Hematopoietic multipotent progenitor cell (in vitro differentiated cells): ENCODE results near the gene FGF4. TPM values are rescaled to one million over a fixed set of nuclear protein-coding genes. Genes with fewer than 3 reads are reported as not detected.

Experiments
- DNase-seq, 3 donors: peaks; one replicate each; pipeline ENCODE4 v3.0.0-alpha.2; 2011 to 2015; ENCODE audit warnings: low read depth in 2 of 3, low spot score in 2 of 3
- total RNA-seq: library from RNA; depleted of rRNA; stranded (reverse); fragments of >200 nt; gene quantifications from one replicate; pipeline ENCODE4 v1.2.3, GENCODE V29; 2012

FGF4 gene, protein sequence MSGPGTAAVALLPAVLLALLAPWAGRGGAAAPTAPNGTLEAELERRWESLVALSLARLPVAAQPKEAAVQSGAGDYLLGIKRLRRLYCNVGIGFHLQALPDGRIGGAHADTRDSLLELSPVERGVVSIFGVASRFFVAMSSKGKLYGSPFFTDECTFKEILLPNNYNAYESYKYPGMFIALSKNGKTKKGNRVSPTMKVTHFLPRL
- not detected for total RNA-seq

- peak in 2 of 3 donors; percentile 37 to 47 for DNase-seq
Observed at GRCh38 chr11:69775163-69775755, at the start of gene FGF4. FGF4 (minus strand) TSS chr11:69775341; CDS start chr11:69775084, 257 bp downstream.

DNA sequence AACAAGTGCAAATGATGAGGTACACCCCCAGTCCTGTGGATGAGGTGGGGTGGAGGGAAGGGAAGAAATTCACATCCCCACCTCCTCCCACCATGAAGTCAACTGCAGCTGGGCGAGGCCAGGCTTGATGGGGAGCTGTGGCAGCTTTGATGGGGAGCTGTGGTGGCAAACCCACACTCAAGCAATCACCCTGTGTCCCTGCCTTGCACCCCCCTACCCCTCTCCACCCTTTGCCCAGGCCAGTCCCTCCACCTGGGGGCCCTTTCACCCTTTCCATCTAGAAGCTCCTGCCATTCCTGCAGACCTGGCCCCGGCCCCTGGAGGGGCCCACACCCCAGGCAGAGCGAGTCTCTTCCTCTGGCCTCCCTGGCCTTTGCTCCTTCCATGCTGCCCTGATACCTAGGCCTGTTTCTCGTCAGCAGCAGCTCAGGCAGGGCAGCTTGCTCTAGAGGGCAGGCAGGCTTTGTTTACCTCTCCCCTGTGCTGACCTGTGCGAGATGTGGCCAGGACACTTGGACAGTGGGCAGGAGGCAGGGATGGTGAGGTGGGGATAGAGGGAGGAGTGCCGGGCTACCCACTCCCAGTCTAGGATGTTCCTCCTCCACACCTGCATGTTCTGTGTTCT is 48.6 kb upstream of the FGF4 start:
- no peak for DNase-seq

DNA sequence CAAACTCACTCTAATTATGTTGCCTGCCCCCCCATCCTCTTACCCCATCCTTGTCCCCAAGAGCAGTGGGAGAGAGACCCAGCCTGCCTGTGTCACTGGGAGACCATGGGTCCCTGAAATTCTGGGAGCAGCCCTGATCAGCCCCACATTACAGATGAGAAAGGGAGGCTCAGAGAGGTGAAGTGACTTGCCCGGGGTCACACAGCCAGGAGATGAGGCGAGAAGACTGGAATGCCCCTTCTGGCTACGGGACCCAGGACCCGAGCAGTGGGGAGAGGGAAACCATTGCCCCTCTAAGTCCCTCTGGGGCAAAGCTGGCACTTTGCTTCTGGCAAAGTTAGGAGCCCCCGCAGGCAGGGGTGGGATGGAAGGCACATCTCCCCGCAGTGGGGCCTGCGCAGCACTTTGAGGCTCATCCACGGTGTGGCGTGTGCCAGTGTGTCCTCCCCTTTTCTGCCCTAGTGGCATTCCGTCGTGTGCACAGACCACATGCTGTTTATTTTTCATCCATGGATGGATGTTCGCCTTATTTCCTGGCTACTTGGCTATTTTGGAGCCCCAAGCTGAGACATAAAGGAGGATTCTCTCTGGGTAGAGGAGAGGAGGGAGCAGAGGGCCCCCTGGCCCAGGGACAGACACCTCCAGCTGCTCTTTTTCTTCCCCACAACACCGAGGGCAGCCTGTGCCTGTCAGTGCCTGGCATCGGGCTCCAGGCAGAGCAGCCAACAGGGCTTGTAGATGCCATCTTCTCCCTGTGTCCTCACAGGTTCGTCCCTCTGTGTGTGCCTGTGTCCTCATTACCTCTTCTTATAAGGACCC is 47.7 kb upstream of the FGF4 start:
- no peak for DNase-seq

DNA sequence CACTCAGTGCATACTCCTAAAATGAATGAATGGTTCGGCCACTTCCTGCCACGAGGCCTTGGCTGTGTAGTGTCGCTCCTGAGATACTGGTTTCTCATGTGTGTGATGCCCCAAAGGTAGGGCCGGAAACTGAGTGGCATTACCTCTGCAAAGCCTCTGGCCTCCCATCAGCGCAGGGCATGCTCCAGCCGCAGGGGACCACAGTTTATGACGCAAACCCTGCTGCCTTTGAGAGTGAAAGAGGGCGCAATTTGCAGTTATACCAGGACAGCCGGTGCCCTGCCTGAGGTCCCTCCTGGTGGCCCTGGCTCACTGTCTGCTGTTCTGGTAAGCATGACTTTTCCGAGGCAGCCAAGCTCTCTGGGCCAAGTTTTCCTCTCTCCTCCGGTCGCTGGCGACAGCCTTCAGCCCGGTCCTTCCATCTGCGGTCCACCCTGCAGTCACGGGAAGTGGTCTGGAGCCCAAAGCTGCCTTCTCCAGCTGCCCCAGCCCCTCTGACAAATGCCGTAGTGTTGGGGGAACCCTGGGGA is 46.4 kb upstream of the FGF4 start:
- no peak for DNase-seq

- no peak for DNase-seq
Observed at GRCh38 chr11:69820441-69820840, 45.3 kb upstream of the FGF4 start.

- DNase-seq = no peak
Observed at GRCh38 chr11:69819541-69820070, 44.5 kb upstream of the FGF4 start.

DNA sequence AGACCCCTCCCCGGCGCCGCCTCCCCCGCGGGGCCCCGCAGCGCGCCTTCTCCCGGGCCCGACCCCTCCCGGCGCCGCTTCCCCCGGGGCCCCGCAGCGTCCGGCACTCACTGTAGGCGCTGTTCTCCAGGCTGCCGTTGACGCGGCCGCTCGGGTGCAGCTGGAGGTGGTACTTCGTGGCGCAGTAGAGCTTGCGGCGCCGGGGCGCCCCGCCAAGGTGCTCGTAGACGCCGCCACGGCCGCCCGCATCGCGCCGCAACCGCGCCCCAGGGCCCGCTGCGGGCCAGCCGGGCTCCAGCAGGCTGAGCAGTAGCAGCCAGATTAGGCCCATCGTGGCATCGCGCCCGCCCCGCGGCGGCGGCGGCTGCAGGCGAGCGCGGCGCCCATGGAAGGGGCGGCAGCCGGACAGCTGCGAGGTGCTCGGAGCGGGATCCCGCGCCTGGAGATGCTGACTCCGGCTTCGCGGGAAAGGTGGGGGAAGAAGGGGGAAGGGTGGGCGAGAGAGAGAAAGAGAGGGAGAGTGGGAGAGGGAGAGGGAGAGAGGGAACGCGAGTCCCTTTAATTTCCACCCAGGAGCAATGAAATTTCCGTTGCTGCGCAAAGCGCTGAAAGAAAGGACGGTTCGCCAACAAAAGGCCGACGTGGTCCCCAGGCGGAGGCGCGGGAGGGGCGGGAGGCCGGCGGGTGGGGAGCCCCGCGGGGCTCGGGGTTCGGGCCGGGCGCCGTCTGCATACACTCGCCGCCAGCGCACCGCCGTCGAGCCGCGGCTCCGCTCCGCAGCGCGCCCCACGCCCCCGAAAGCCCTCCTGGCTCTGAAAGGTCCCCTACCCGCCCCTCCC is 43.7 kb upstream of the FGF4 start, which contains the start of gene FGF3:
Gene FGF3 (minus strand): TSS at position 814 of the 839 bp plus-strand sequence. CDS start 483 bp downstream, at position 331.
- DNase-seq = no peak

- DNase-seq = no peak
Observed at GRCh38 chr11:69818231-69818602, 43.1 kb upstream of the FGF4 start.

GRCh38 chr11:69817265-69818230 is 42.4 kb upstream of the FGF4 start:
- peak in 2 of 3 donors; percentile 15 to 22 for DNase-seq

DNA sequence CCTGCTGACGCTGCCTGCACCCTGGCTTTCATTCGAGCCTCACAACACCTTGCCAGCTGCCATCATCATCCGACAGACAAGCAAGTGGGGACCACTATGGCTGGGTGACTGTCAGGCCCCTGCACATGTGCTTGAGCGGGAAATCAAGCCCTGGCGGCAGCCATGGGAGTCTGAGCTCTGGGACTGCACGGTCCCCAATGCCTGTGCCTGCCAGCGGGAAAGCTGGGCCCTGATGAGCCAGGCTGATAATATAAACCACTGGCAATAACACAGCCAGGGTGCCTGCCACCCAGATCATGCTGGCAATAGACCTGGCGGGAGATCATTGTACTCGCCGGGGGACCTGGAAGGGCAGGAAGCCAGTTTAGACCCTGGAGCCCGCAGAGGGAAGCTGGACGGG is 41.5 kb upstream of the FGF4 start:
- DNase-seq = no peak

DNA sequence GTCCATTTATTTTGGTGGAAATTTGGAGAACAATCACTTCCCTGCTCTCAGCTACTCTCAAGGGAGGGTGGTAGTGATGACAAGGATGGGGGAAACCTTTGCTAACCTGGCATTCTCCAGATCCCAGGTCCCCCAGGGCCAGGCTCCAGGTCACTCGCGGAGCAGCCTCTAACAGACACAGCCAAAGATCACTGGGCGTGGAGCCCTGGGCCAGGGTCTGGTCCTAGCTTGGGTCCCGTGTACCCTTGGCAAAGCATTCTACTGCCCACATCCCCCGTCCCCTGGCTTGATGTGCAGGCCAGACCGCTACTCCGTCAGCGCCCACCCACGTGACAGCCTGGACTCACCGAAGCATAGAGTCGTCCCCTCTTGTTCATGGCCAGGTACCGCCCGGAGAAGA is 40.8 kb upstream of the FGF4 start:
- DNase-seq = no peak

GRCh38 chr11:69814902-69815301 is 39.8 kb upstream of the FGF4 start:
- no peak for DNase-seq

DNA sequence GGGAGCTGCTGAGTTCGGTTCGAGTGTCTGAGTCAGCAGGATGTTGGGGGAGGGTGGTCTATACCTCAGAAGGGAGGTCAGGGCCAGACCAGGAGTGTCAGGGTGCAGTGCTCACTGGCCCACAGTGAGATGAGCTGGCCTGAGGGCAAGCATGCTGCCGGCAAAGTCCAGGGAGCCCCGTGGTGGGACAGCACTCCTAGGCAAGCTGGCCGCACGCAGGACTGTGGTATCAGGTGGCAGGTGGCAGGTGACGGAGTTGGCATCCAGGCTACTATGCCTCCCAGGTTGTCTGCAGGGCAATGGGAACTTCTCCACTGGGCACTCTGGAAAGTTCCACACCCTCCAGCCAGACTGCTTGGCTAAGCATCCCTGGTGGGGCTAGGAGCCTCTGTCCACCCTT is 39.3 kb upstream of the FGF4 start:
- DNase-seq = no peak

- no peak for DNase-seq
Observed at GRCh38 chr11:69813839-69814238, 38.7 kb upstream of the FGF4 start.

DNA sequence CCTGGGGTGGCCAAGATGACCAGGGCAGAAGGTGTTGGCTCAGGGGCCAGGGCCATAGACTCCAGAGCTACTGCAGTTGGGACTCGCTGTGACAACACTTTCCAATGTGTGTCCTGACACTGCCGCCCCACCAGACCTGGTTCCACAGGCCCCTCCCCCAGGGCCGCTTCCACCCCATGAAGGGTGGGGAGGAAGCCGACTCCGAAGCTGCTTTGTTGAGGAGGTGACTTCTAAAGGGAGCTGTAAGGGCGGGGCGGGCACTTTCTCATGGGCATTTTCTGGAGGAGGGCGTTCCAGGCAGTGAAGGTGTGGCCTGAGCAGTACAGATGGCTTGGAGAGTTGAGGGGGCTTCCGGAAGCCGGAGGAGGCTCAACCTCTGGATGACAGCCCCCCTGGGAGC is 37.8 kb upstream of the FGF4 start:
- no peak for DNase-seq

DNA sequence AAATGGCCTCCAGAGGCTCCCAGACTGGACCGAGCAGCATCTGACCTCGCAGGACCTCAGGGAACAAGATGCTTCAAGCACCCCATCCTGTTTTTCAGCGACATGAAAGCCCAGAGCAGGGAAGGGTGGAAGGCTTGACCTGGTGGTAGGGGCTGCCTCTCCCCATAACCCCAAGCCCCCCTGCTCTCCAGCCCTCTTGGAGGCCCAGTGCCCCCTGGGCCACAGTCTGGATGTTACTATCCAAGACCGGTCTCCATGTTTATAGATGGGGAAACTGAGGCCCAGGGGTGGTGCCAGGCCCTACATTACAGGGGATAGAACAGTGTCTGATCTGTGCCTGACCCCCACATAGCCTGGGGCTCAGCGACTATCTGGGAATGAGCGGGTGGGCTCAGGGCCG is 37.1 kb upstream of the FGF4 start:
- DNase-seq = no peak

- no peak for DNase-seq
Observed at GRCh38 chr11:69811431-69811830, 36.3 kb upstream of the FGF4 start.

DNA sequence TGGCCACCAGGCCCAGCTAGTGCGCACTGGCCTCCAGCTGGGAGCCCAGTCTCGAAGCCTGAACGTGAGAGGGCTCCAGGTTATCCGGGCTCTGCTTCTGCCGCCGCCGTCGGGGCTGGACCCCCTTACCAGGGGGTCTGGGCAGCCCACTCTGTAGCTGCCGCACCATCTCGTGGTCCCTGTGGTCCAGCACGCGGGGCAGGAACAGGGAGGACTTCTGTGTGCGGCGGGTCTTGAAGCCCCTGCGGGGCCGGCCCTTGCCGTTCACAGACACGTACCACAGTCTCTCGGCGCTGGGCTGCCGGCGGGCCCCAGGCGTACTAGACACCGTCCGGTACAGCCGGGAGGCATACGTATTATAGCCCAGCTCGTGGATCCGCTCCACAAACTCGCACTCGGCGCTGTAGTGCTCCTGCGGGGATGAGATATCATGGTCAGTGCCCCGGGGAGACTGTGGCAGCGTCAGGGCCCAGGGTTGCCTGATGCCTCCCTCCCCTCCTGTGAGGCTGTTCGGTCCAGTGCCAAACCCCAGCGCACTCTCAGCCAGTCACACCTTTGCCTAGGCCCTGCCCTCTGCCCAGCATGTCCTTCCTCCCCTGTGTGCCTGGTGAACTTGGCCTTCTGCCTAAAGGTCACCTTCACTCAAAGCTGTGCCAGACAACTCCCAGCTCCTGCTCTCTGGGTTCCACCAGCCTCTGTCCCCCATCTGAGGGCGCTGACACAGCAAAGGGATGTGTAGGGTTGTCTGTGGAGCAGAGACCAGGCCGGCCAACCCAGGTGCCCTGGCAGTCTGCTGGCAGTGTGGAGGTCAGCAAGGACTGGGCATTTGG is 35.4 kb upstream of the FGF4 start:
- DNase-seq = no peak
